ENCODE results near the gene ATP6V0D1. TPM values are rescaled to one million over a fixed set of nuclear protein-coding genes. Genes with fewer than 3 reads are reported as not detected.

The ATP6V0D1 gene
- total RNA-seq, 1 donor from 2014 or later: 74.5 TPM

- Mint-ChIP-seq H3K27ac (no peak overlapping the region), H3K9me3 (no peaks in the 10 kb centered on the region), H3K36me3 (ENCODE audit: low read depth) (no peaks in the 10 kb centered on the region), H3K4me1 (peaks cover 19% of the 10 kb centered on the region), H3K27me3 (peaks cover 20% of the 10 kb centered on the region), H3K4me3 (peak overlapping the region; percentile 79)
- ATAC-seq (ENCODE audit: low read depth) (peak; percentile 22), DNase-seq (no peak)
- ChIA-PET POLR2A (interaction anchor here (0.5 kb wide), 1 partner anchor 92 kb away, joined by 7 read pairs; no protein-coding TSS in a partner anchor), CTCF (interaction anchor here (0.7 to 1.0 kb wide), 2 partner anchors 42 to 134 kb away, joined by 3 to 4 read pairs; no protein-coding TSS in a partner anchor)
- no peak for TF ChIP-seq CTCF (IDR thresholded peaks at IDR 0.05)
- intact Hi-C loops (cut with micrococcal nuclease): no loop called here
Measured at GRCh38 chr16:67394155-67395104, 86.5 kb downstream of the ATP6V0D1 start.

GRCh38 chr16:67393788-67394154, 87.2 kb downstream of the ATP6V0D1 start:
- TF ChIP-seq CTCF (IDR thresholded peaks at IDR 0.05): no peak
- ChIA-PET POLR2A (interaction anchor here (0.5 to 0.6 kb wide), 2 partner anchors 40 to 92 kb away, joined by 3 to 7 read pairs; no protein-coding TSS in a partner anchor), CTCF (interaction anchor here (0.7 kb wide), 1 partner anchor 42 kb away, joined by 4 read pairs; no protein-coding TSS in a partner anchor)
- no peak overlapping the region for H3K27ac Mint-ChIP-seq
- intact Hi-C loops (cut with micrococcal nuclease): no loop called here
- H3K36me3 Mint-ChIP-seq (ENCODE audit: low read depth): no peaks in the 10 kb centered on the region
- no peaks in the 10 kb centered on the region for H3K9me3 Mint-ChIP-seq
- H3K4me3 Mint-ChIP-seq: peak overlapping the region; percentile 79
- no peak for DNase-seq
- peaks cover 22% of the 10 kb centered on the region for H3K27me3 Mint-ChIP-seq
- peaks cover 19% of the 10 kb centered on the region for H3K4me1 Mint-ChIP-seq
- peak; percentile 14 for ATAC-seq (ENCODE audit: low read depth)

GRCh38 chr16:67393111-67393787, 87.7 kb downstream of the ATP6V0D1 start, which contains the start of gene TPPP3:
TSS of gene TPPP3 (minus strand) at chr16:67393498. CDS start at chr16:67391111, 2,387 bp downstream.
- intact Hi-C loops (cut with micrococcal nuclease): no loop called here
- ChIA-PET POLR2A (interaction anchor here (0.6 kb wide), 1 partner anchor 40 kb away, joined by 3 read pairs; no protein-coding TSS in a partner anchor), CTCF (interaction anchor here (0.7 kb wide), 1 partner anchor 41 kb away, joined by 4 read pairs; no protein-coding TSS in a partner anchor)
- TF ChIP-seq CTCF (IDR thresholded peaks at IDR 0.05): no peak
- ATAC-seq (ENCODE audit: low read depth) (peak; percentile 45), DNase-seq (no peak)
- Mint-ChIP-seq H3K9me3 (no peaks in the 10 kb centered on the region), H3K27ac (no peak within 1 kb of the TSS), H3K27me3 (peaks cover 23% of the 10 kb centered on the region), H3K4me1 (peaks cover 19% of the 10 kb centered on the region), H3K36me3 (ENCODE audit: low read depth) (no peaks in the 10 kb centered on the region), H3K4me3 (peak within 1 kb of the TSS; percentile 79)

- CTCF ChIA-PET: no interaction called here
- ATAC-seq (ENCODE audit: low read depth): no peak
- peaks cover 23% of the 10 kb centered on the region for H3K27me3 Mint-ChIP-seq
Measured at GRCh38 chr16:67392301-67393059, 88.5 kb downstream of the ATP6V0D1 start.

More at GRCh38 chr16:67392301-67393059, 88.5 kb downstream of the ATP6V0D1 start:
- POLR2A ChIA-PET: no interaction called here
- H3K27ac Mint-ChIP-seq: no peak overlapping the region
- no peaks in the 10 kb centered on the region for H3K36me3 Mint-ChIP-seq (ENCODE audit: low read depth)
- no peaks in the 10 kb centered on the region for H3K9me3 Mint-ChIP-seq
- intact Hi-C loops (cut with micrococcal nuclease): no loop called here
- no peak for TF ChIP-seq CTCF (IDR thresholded peaks at IDR 0.05)
- peaks cover 19% of the 10 kb centered on the region for H3K4me1 Mint-ChIP-seq
- no peak overlapping the region for H3K4me3 Mint-ChIP-seq
- DNase-seq: no peak
